Activated B cell treated with CpG ODN at 0.5 μM for 24 hours (primary cell): ENCODE measurements around the gene HBP1. TPM values are rescaled to one million over a fixed set of nuclear protein-coding genes. Genes with fewer than 3 reads are reported as not detected.

Source experiments
- ATAC-seq: fragments of 200-7000 bp; cut with Tn5 transposase; one replicate; pipeline ENCODE4 v1.10.0; 2021; ENCODE audit warnings: low read depth, mild to moderate bottlenecking, moderate library complexity
- CTCF ChIA-PET: fragments of 350-600 bp; sonication (Branson Sonifier 250); formaldehyde crosslinking; loops from one replicate; lab custom pipeline; 2021; ENCODE audit warnings: antibody characterized with exemption; lab: Charles Lee
- POLR2A ChIA-PET: fragments of 350-600 bp; sonication (Branson Sonifier 250); formaldehyde crosslinking; loops from one replicate; lab custom pipeline; 2021; ENCODE audit warnings: antibody characterized with exemption; lab: Charles Lee
- DNase-seq: peaks from one replicate; pipeline ENCODE4 v3.0.0; 2022
- H3K27ac Mint-ChIP-seq: one replicate; pipeline ENCODE4 v1.8.0; 2020; ENCODE audit warnings: mixed read lengths
- H3K27me3 Mint-ChIP-seq: one replicate; pipeline ENCODE4 v1.8.0; 2021; ENCODE audit warnings: mixed read lengths
- H3K36me3 Mint-ChIP-seq: one replicate; pipeline ENCODE4 v1.8.0; 2021; ENCODE audit warnings: low read depth, mixed read lengths
- H3K4me1 Mint-ChIP-seq: one replicate; pipeline ENCODE4 v1.8.0; 2021; ENCODE audit warnings: mixed read lengths
- H3K4me3 Mint-ChIP-seq: one replicate; pipeline ENCODE4 v1.8.0; 2020; ENCODE audit warnings: mild to moderate bottlenecking, mixed read lengths
- H3K9me3 Mint-ChIP-seq: one replicate; pipeline ENCODE4 v1.8.0; 2020; ENCODE audit warnings: mixed read lengths
- CTCF ChIP-seq: fragments of 200-600 bp; IDR thresholded peaks from one replicate; pipeline ENCODE4 v1.8.0; 2022; ENCODE audit warnings: antibody characterized with exemption, mild to moderate bottlenecking
- intact Hi-C: fragments of 100-400 bp; cut with micrococcal nuclease; formaldehyde crosslinking; loops from one replicate; pipeline ENCODE4 v1.15.1; 2024
- total RNA-seq: library from RNA; stranded (reverse); gene quantifications from 2 replicates; pipeline ENCODE4 v1.2.3, GENCODE V29; 2022

HBP1 gene
- total RNA-seq, 1 donor from 2014 or later, result 59.9 TPM

- no peaks in the 10 kb centered on the region for H3K27me3 Mint-ChIP-seq
- ChIA-PET CTCF (no interaction called here), POLR2A (interaction anchor here (0.7 kb wide), 3 partner anchors 260 to 1648 kb away, joined by 4 to 7 read pairs (median 5); no protein-coding TSS in a partner anchor)
- TF ChIP-seq CTCF, result no peak
- no peaks in the 10 kb centered on the region for H3K9me3 Mint-ChIP-seq
- no peak for ATAC-seq
- intact Hi-C loops, result loop anchor here (10.0 kb wide), 1 partner anchor 1332 kb away; no protein-coding TSS in a partner anchor
- peak overlapping the region; percentile 70 for H3K27ac Mint-ChIP-seq
- DNase-seq, result no peak
- no peak overlapping the region for H3K4me3 Mint-ChIP-seq
- peaks cover 74% of the 10 kb centered on the region for H3K4me1 Mint-ChIP-seq
- peaks cover 35% of the 10 kb centered on the region for H3K36me3 Mint-ChIP-seq
Observed at GRCh38 chr7:107172276-107173032, 3.7 kb downstream of the HBP1 start.

GRCh38 chr7:107173191-107173590 lies 4.4 kb downstream of the HBP1 start:
- CTCF ChIA-PET, result no interaction called here
- no peak for TF ChIP-seq CTCF
- DNase-seq (no peak), ATAC-seq (no peak)
- Mint-ChIP-seq H3K27me3 (no peaks in the 10 kb centered on the region), H3K27ac (peak overlapping the region; percentile 71), H3K9me3 (no peaks in the 10 kb centered on the region), H3K4me3 (no peak overlapping the region), H3K4me1 (peaks cover 69% of the 10 kb centered on the region), H3K36me3 (peaks cover 33% of the 10 kb centered on the region)
- intact Hi-C loops, result loop anchor here (10.0 kb wide), 1 partner anchor 1332 kb away; no protein-coding TSS in a partner anchor
- POLR2A ChIA-PET, result interaction anchor here (1.3 kb wide), 1 partner anchor 570 kb away, joined by 4 read pairs; no protein-coding TSS in a partner anchor

GRCh38 chr7:107173691-107174406 lies 5.0 kb downstream of the HBP1 start:
- ATAC-seq, result no peak
- CTCF ChIA-PET, result interaction anchor here (0.8 to 1.4 kb wide), 3 partner anchors 16 to 381 kb away, joined by 3 to 6 read pairs (median 3); no protein-coding TSS in a partner anchor
- peaks cover 29% of the 10 kb centered on the region for H3K36me3 Mint-ChIP-seq
- DNase-seq, result no peak
- peak overlapping the region; percentile 1 for H3K4me3 Mint-ChIP-seq
- peaks cover 68% of the 10 kb centered on the region for H3K4me1 Mint-ChIP-seq
- H3K27me3 Mint-ChIP-seq, result no peaks in the 10 kb centered on the region
- no peak for TF ChIP-seq CTCF
- no peaks in the 10 kb centered on the region for H3K9me3 Mint-ChIP-seq
- intact Hi-C loops, result loop anchor here (10.0 kb wide), 1 partner anchor 1331 kb away; no protein-coding TSS in a partner anchor
- POLR2A ChIA-PET, result interaction anchor here (1.3 kb wide), 3 partner anchors 10 to 570 kb away, joined by 3 to 5 read pairs (median 4); no protein-coding TSS in a partner anchor
- peak overlapping the region; percentile 71 for H3K27ac Mint-ChIP-seq

- Mint-ChIP-seq H3K36me3 (peaks cover 52% of the 10 kb centered on the region), H3K27me3 (no peaks in the 10 kb centered on the region), H3K4me3 (no peak overlapping the region), H3K4me1 (peaks cover 41% of the 10 kb centered on the region), H3K9me3 (no peaks in the 10 kb centered on the region), H3K27ac (no peak overlapping the region)
- CTCF ChIA-PET, result interaction anchor here (1.5 kb wide), 1 partner anchor 31 kb away, joined by 4 read pairs; no protein-coding TSS in a partner anchor
- DNase-seq (no peak), ATAC-seq (no peak)
- no peak for TF ChIP-seq CTCF
- intact Hi-C loops, result loop anchor here (1.0 to 10.0 kb wide), 2 partner anchors 9 to 1325 kb away; no protein-coding TSS in a partner anchor
- POLR2A ChIA-PET, result interaction anchor here (3.6 kb wide), 1 partner anchor 11 kb away, joined by 52 read pairs; the partner anchor contains the start of gene HBP1
Observed at GRCh38 chr7:107179326-107180164, 10.7 kb downstream of the HBP1 start.
